NCI-H187 (cell line): Measurements from ENCODE around the gene ZNF362.
A peak's percentile ranks its signal among the peaks of the same experiment; 100 is the strongest.

Experiments used
- DNase-seq, 2 experiments: peaks; one replicate each; lab custom pipeline; 2025; lab: John Stamatoyannopoulos, UW

ZNF362 gene

GRCh38 chr1:33346927-33347649, 90.8 kb downstream of the ZNF362 start:
- DNase-seq, result no peak

DNA sequence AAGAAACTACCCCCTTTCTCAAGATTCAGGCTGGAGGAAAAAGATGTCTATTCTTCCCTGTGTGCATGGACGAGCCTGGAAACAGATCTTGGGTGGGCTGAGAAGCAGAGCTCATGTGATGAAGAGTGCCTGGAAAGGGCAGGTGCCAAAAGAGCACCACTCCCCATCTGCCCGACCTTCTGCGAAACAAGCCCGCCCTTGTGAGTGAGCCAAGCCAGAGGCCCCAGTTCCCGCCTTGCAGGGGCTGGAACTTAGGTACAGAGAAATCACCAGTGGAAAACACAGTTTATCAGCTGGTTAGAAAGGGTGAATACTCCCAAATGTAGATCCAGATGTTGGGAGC, 91.3 kb downstream of the ZNF362 start:
- no peak for DNase-seq

- no peak for DNase-seq
Measured at GRCh38 chr1:33348194-33348593, 91.9 kb downstream of the ZNF362 start.

GRCh38 chr1:33348676-33349080, 92.4 kb downstream of the ZNF362 start:
- DNase-seq, result no peak

- no peak for DNase-seq
Measured at GRCh38 chr1:33349081-33349759, 92.9 kb downstream of the ZNF362 start.

- DNase-seq, result peak; percentile 71 to 74
Measured at GRCh38 chr1:33349778-33350610, 93.7 kb downstream of the ZNF362 start.
